Measurements from ENCODE around the gene SCAPER. TPM values are rescaled to one million over a fixed set of nuclear protein-coding genes. Genes with fewer than 3 reads are reported as not detected.
"Not testable (repeated sequence)": the region's sequence is repeated elsewhere in the genome, so short reads cannot be mapped to it uniquely, and the experiment has no call there.

SCAPER gene
- total and polyA plus RNA-seq, 2 donors (not counting 1 experiment from before 2014, with no cell fraction given): 8.3 to 61.6 TPM

DNA sequence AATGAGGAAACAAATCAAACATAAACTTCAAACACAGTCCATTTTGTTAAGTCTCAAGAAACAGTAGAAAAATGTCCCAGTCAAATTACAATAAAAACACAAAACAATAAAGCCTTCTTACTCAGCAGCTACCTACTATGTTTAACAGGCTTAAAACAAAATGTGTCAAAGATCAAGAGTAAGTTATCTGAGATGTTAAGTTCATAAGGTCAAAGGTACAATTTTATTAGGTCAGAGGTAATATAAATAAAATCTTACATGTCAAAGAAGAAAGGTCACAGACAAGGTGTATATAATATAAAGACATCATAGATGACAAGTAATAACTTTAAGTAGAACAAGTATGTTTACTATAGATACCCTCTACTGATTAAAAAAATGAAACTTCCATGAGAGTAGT, 208.3 kb downstream of the SCAPER start:
- ChIA-PET CTCF (no interaction called here), POLR2A (no interaction called here)
- no peak for DNase-seq
- Histone ChIP-seq H3K4me3 (ENCODE audit: control extremely low read depth in 1 of 5, extremely low read depth in 1 of 5, insufficient read depth in 1 of 5, low read depth in 2 of 5, low read length in 4 of 5) (no peak overlapping the region), H3K9me3 (ENCODE audit: control extremely low read depth in 1 of 3, control insufficient read depth in 2 of 3, insufficient read depth in 1 of 3, low read length in 2 of 3) (peaks cover 0 to 4% (median 0%) of the 10 kb centered on the region in 3 donors), H3K36me3 (replicated peaks in 1 of 2; ENCODE audit: control extremely low read depth in 1 of 2, control insufficient read depth in 1 of 2, extremely low read depth in 1 of 2, insufficient read depth in 2 of 2, low read length in 1 of 2) (peaks cover 0 to 20% of the 10 kb centered on the region in 2 experiments), H3K4me2 (replicated peaks; ENCODE audit: low read depth, low read length, poor library complexity, severe bottlenecking) (no peak overlapping the region), H3K27ac (ENCODE audit: low read length in 2 of 2) (no peak overlapping the region), H2AFZ (ENCODE audit: insufficient read depth, low read depth, low read length, poor library complexity, severe bottlenecking) (no peak overlapping the region), H3K27me3 (replicated peaks in 1 of 4; ENCODE audit: control extremely low read depth in 1 of 4, control insufficient read depth in 3 of 4, insufficient read depth in 4 of 4, low read length in 3 of 4) (no peaks in the 10 kb centered on the region), H3K4me1 (ENCODE audit: control insufficient read depth in 2 of 2, insufficient read depth in 2 of 2, low read length in 2 of 2) (no peaks in the 10 kb centered on the region), H3K79me2 (ENCODE audit: control insufficient read depth, insufficient read depth, low read length) (no peaks in the 10 kb centered on the region), H4K20me1 (ENCODE audit: control insufficient read depth, insufficient read depth, low read length, poor library complexity, severe bottlenecking) (no peaks in the 10 kb centered on the region), H3K9ac (ENCODE audit: low read length) (no peak overlapping the region)
- Mint-ChIP-seq H3K4me3 (no peak overlapping the region), H3K4me1 (no peaks in the 10 kb centered on the region), H3K27ac (no peak overlapping the region), H3K27me3 (no peaks in the 10 kb centered on the region), H3K9me3 (ENCODE audit: insufficient read depth) (no peaks in the 10 kb centered on the region)
- TF ChIP-seq EZH2 (IDR thresholded peaks at IDR 0.05; ENCODE audit: borderline replicate concordance, insufficient read depth, low read depth, low read length, poor library complexity, severe bottlenecking): no peak
- no peak for TF ChIP-seq CTCF (IDR thresholded peaks at IDR 0.05)
- intact Hi-C loops (cut with micrococcal nuclease): no loop called here
- ATAC-seq (ENCODE audit: low read depth): no peak

DNA sequence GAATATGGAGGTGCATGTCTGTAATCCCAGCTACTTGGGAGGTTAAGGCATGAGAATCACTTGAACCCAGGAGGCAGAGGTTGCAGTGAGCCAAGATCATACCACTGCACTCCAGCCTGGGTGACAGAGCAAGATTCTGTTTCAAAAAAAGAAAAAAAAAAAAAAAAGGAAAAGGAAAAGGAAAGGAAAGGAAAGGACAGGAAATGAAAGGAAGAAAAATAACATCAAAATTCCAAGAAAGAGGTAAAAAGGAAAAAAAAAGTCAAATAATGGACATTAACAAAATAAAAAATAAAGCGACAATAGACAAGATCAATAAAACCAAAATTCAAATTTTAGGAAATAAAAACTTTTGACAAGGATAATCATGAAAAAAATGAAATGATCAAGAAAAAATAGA, 212.6 kb downstream of the SCAPER start:
- H3K4me2 ChIP-seq (replicated peaks; ENCODE audit: low read depth, low read length, poor library complexity, severe bottlenecking); H2AFZ ChIP-seq (ENCODE audit: insufficient read depth, low read depth, low read length, poor library complexity, severe bottlenecking); DNase-seq; H3K36me3 ChIP-seq (replicated peaks in 1 of 2; ENCODE audit: control extremely low read depth in 1 of 2, control insufficient read depth in 1 of 2, extremely low read depth in 1 of 2, insufficient read depth in 2 of 2, low read length in 1 of 2); H3K4me3 Mint-ChIP-seq; ATAC-seq (ENCODE audit: low read depth); POLR2A ChIA-PET; H3K4me3 ChIP-seq (ENCODE audit: control extremely low read depth in 1 of 5, extremely low read depth in 1 of 5, insufficient read depth in 1 of 5, low read depth in 2 of 5, low read length in 4 of 5); H3K9me3 ChIP-seq (ENCODE audit: control extremely low read depth in 1 of 3, control insufficient read depth in 2 of 3, insufficient read depth in 1 of 3, low read length in 2 of 3); CTCF ChIA-PET; H3K27me3 Mint-ChIP-seq; H4K20me1 ChIP-seq (ENCODE audit: control insufficient read depth, insufficient read depth, low read length, poor library complexity, severe bottlenecking); intact Hi-C loops (cut with micrococcal nuclease); H3K79me2 ChIP-seq (ENCODE audit: control insufficient read depth, insufficient read depth, low read length); H3K27ac ChIP-seq (ENCODE audit: low read length in 2 of 2); H3K4me1 ChIP-seq (ENCODE audit: control insufficient read depth in 2 of 2, insufficient read depth in 2 of 2, low read length in 2 of 2); H3K9me3 Mint-ChIP-seq (ENCODE audit: insufficient read depth); H3K4me1 Mint-ChIP-seq; H3K27ac Mint-ChIP-seq; H3K27me3 ChIP-seq (replicated peaks in 1 of 4; ENCODE audit: control extremely low read depth in 1 of 4, control insufficient read depth in 3 of 4, insufficient read depth in 4 of 4, low read length in 3 of 4); H3K9ac ChIP-seq (ENCODE audit: low read length): not testable (repeated sequence)
- no CpG with 5 or more reads among the region's 1 CpG for whole genome bisulfite sequencing (ENCODE audit: insufficient coverage)

DNA sequence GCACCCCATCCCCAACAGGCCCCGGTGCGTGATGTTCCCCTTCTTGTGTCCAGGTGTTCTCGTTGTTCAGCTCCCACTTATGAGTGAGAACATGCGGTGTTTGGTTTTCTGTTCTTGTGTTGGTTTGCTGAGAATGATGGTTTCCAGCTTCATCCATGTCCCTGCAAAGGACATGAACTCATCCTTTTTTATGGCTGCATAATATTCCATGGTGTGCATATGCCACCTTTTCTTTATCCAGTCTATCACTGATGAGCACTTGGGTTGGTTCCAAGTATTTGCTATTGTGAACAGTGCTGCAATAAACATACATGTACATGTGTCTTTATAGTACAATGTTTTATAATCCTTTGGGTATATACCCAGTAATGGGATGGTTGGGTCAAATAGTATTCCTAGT, 217.5 kb downstream of the SCAPER start:
- intact Hi-C loops (cut with micrococcal nuclease); ATAC-seq (ENCODE audit: low read depth); POLR2A ChIA-PET; H3K27ac Mint-ChIP-seq; H3K4me1 Mint-ChIP-seq; H3K27me3 Mint-ChIP-seq; H3K79me2 ChIP-seq (ENCODE audit: control insufficient read depth, insufficient read depth, low read length); H3K4me3 ChIP-seq (ENCODE audit: control extremely low read depth in 1 of 5, extremely low read depth in 1 of 5, insufficient read depth in 1 of 5, low read depth in 2 of 5, low read length in 4 of 5); H3K4me3 Mint-ChIP-seq; H3K4me2 ChIP-seq (replicated peaks; ENCODE audit: low read depth, low read length, poor library complexity, severe bottlenecking); H3K27ac ChIP-seq (ENCODE audit: low read length in 2 of 2); H3K36me3 ChIP-seq (replicated peaks in 1 of 2; ENCODE audit: control extremely low read depth in 1 of 2, control insufficient read depth in 1 of 2, extremely low read depth in 1 of 2, insufficient read depth in 2 of 2, low read length in 1 of 2); H2AFZ ChIP-seq (ENCODE audit: insufficient read depth, low read depth, low read length, poor library complexity, severe bottlenecking); H3K9ac ChIP-seq (ENCODE audit: low read length); DNase-seq; H3K4me1 ChIP-seq (ENCODE audit: control insufficient read depth in 2 of 2, insufficient read depth in 2 of 2, low read length in 2 of 2); H3K9me3 ChIP-seq (ENCODE audit: control extremely low read depth in 1 of 3, control insufficient read depth in 2 of 3, insufficient read depth in 1 of 3, low read length in 2 of 3); CTCF ChIA-PET; H3K27me3 ChIP-seq (replicated peaks in 1 of 4; ENCODE audit: control extremely low read depth in 1 of 4, control insufficient read depth in 3 of 4, insufficient read depth in 4 of 4, low read length in 3 of 4); H4K20me1 ChIP-seq (ENCODE audit: control insufficient read depth, insufficient read depth, low read length, poor library complexity, severe bottlenecking); H3K9me3 Mint-ChIP-seq (ENCODE audit: insufficient read depth): not testable (repeated sequence)
- no CpG with 5 or more reads among the region's 4 CpGs for WGBS (ENCODE audit: insufficient coverage)
